ENCODE measurements around the gene PEX16.

Gene PEX16

GRCh38 chr11:45897556-45897955, 20.1 kb downstream of the PEX16 start:
- no peak for DNase-seq (ENCODE audit: low read depth)

GRCh38 chr11:45896422-45896984, 21.2 kb downstream of the PEX16 start:
- no peak for DNase-seq (ENCODE audit: low read depth)

- no peak for DNase-seq (ENCODE audit: low read depth)
Observed at GRCh38 chr11:45895553-45896259, 22.0 kb downstream of the PEX16 start.

GRCh38 chr11:45894555-45895247, 23.0 kb downstream of the PEX16 start:
- DNase-seq (ENCODE audit: low read depth), result no peak

GRCh38 chr11:45892856-45893255, 24.8 kb downstream of the PEX16 start:
- DNase-seq (ENCODE audit: low read depth), result no peak

- no peak for DNase-seq (ENCODE audit: low read depth)
Observed at GRCh38 chr11:45890886-45891550, 26.7 kb downstream of the PEX16 start.

GRCh38 chr11:45889966-45890365, 27.7 kb downstream of the PEX16 start:
- DNase-seq (ENCODE audit: low read depth), result no peak

- DNase-seq (ENCODE audit: low read depth), result no peak
Observed at GRCh38 chr11:45889555-45889954, 28.1 kb downstream of the PEX16 start.

GRCh38 chr11:45887587-45887986, 30.1 kb downstream of the PEX16 start:
- DNase-seq (ENCODE audit: low read depth), result no peak

GRCh38 chr11:45886816-45887520, 30.7 kb downstream of the PEX16 start:
- no peak for DNase-seq (ENCODE audit: low read depth)

GRCh38 chr11:45885921-45886721, 31.6 kb downstream of the PEX16 start:
- no peak for DNase-seq (ENCODE audit: low read depth)

- DNase-seq (ENCODE audit: low read depth), result no peak
Observed at GRCh38 chr11:45885274-45885920, 32.3 kb downstream of the PEX16 start, which contains the start of gene MAPK8IP1. MAPK8IP1 (plus strand) TSS chr11:45885651; CDS start chr11:45885821, 170 bp downstream.

- DNase-seq (ENCODE audit: low read depth), result no peak
Observed at GRCh38 chr11:45884596-45885185, 33.0 kb downstream of the PEX16 start.

- DNase-seq (ENCODE audit: low read depth), result no peak
Observed at GRCh38 chr11:45881708-45882368, 35.8 kb downstream of the PEX16 start.

GRCh38 chr11:45880772-45881570, 36.7 kb downstream of the PEX16 start:
- no peak for DNase-seq (ENCODE audit: low read depth)

- DNase-seq (ENCODE audit: low read depth), result no peak
Observed at GRCh38 chr11:45879803-45880686, 37.6 kb downstream of the PEX16 start.

GRCh38 chr11:45877845-45878244, 39.8 kb downstream of the PEX16 start:
- no peak for DNase-seq (ENCODE audit: low read depth)

GRCh38 chr11:45877221-45877620, 40.5 kb downstream of the PEX16 start:
- DNase-seq (ENCODE audit: low read depth), result no peak

Measured in fibroblast of the conjunctiva (primary cell).